ENCODE measurements around the gene TM9SF3. TPM values are rescaled to one million over a fixed set of nuclear protein-coding genes. Genes with fewer than 3 reads are reported as not detected.

Gene TM9SF3
- total and polyA plus RNA-seq, 2 experiments from 2014 or later, result 37.3 to 72.5 TPM

DNA sequence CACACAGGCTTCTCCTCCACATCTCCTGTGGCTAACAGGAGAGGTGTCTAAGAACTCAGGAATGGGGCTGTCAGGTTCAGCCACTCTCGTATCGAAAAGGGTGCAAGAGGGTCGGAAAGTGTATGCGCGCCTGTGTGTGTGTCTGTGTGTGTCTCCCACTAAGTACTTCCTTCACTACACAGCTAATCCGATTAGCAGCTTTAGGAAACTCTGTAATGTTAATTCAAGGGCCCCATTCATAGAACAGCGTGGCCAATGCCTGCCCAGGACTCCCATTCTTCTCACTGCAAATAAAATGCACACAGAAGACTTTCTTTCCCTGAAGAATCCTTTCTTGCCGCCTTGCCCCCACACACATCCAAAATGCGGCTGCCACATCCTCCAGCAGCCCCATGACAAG, 112.9 kb downstream of the TM9SF3 start (continued):
- TF ChIP-seq, protein P1, sequence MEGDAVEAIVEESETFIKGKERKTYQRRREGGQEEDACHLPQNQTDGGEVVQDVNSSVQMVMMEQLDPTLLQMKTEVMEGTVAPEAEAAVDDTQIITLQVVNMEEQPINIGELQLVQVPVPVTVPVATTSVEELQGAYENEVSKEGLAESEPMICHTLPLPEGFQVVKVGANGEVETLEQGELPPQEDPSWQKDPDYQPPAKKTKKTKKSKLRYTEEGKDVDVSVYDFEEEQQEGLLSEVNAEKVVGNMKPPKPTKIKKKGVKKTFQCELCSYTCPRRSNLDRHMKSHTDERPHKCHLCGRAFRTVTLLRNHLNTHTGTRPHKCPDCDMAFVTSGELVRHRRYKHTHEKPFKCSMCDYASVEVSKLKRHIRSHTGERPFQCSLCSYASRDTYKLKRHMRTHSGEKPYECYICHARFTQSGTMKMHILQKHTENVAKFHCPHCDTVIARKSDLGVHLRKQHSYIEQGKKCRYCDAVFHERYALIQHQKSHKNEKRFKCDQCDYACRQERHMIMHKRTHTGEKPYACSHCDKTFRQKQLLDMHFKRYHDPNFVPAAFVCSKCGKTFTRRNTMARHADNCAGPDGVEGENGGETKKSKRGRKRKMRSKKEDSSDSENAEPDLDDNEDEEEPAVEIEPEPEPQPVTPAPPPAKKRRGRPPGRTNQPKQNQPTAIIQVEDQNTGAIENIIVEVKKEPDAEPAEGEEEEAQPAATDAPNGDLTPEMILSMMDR (conservative IDR thresholded peaks at IDR 0.05; ENCODE audit: low read depth in 2 of 2), result no peak
- TF ChIP-seq, protein P2, sequence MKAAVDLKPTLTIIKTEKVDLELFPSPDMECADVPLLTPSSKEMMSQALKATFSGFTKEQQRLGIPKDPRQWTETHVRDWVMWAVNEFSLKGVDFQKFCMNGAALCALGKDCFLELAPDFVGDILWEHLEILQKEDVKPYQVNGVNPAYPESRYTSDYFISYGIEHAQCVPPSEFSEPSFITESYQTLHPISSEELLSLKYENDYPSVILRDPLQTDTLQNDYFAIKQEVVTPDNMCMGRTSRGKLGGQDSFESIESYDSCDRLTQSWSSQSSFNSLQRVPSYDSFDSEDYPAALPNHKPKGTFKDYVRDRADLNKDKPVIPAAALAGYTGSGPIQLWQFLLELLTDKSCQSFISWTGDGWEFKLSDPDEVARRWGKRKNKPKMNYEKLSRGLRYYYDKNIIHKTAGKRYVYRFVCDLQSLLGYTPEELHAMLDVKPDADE (IDR thresholded peaks at IDR 0.05), result no peak
- TF ChIP-seq EZH2phosphoT487 (IDR thresholded peaks at IDR 0.05; ENCODE audit: unreplicated experiment) (no peak), JUNB (IDR thresholded peaks at IDR 0.05; ENCODE audit: unreplicated experiment) (no peak)
- TF ChIP-seq, protein P3, sequence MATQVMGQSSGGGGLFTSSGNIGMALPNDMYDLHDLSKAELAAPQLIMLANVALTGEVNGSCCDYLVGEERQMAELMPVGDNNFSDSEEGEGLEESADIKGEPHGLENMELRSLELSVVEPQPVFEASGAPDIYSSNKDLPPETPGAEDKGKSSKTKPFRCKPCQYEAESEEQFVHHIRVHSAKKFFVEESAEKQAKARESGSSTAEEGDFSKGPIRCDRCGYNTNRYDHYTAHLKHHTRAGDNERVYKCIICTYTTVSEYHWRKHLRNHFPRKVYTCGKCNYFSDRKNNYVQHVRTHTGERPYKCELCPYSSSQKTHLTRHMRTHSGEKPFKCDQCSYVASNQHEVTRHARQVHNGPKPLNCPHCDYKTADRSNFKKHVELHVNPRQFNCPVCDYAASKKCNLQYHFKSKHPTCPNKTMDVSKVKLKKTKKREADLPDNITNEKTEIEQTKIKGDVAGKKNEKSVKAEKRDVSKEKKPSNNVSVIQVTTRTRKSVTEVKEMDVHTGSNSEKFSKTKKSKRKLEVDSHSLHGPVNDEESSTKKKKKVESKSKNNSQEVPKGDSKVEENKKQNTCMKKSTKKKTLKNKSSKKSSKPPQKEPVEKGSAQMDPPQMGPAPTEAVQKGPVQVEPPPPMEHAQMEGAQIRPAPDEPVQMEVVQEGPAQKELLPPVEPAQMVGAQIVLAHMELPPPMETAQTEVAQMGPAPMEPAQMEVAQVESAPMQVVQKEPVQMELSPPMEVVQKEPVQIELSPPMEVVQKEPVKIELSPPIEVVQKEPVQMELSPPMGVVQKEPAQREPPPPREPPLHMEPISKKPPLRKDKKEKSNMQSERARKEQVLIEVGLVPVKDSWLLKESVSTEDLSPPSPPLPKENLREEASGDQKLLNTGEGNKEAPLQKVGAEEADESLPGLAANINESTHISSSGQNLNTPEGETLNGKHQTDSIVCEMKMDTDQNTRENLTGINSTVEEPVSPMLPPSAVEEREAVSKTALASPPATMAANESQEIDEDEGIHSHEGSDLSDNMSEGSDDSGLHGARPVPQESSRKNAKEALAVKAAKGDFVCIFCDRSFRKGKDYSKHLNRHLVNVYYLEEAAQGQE (IDR thresholded peaks at IDR 0.05; ENCODE audit: unreplicated experiment), result no peak

DNA sequence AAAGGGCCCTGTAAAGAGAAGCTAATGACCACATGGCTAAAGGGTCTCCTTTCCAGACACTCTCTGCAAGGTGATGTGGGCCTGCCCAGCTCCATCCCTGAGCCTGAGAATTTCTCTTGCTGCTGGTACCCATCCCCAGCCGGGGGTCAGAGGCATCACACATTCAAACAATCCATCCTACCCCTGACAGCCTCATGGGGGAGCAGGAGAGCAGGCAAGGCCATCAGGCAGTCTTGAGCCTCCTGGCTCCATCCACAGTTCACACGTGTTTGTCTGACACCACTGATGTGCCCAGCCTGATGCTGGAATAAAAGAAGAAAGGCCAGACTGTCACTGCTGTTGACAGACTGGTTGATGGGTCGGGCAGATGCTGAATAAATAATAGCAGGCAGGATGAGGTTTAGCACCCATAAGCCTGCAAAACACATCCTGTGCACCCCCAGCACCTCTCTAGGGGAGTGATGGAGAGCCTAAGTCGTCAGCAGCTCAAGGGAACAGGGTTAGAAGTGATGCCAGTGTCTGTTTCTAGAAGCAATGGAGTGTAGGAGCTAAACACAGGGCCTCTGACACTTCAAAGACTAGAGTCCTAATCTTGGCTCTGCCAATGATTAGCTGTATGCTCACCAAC, 116.6 kb downstream of the TM9SF3 start:
- ATAC-seq, result peak; percentile 97
- no peak overlapping the region for H3K4me3 ChIP-seq
- Mint-ChIP-seq H3K27me3 (ENCODE audit: insufficient read depth, low read depth, poor library complexity) (no peaks in the 10 kb centered on the region), H3K9me3 (peaks cover 3% of the 10 kb centered on the region; the same call in 1 of the 3 replicates), H3K27ac (no peak overlapping the region), H3K4me3 (no peak overlapping the region), H3K36me3 (ENCODE audit: low read depth) (peaks cover 3% of the 10 kb centered on the region; the same call in 1 of the 3 replicates), H3K4me1 (peaks cover 32% of the 10 kb centered on the region)
- H2AFZ ChIP-seq, result no peak overlapping the region
- peak; percentile 83 for DNase-seq (ENCODE audit: low spot score)
- no peaks in the 10 kb centered on the region for H3K9me2 ChIP-seq (ENCODE audit: insufficient read depth)
- H3K4me2 ChIP-seq, result no peak overlapping the region
- H3K27ac ChIP-seq (ENCODE audit: low read depth), result no peak overlapping the region
- H3K79me2 ChIP-seq (replicated peaks; ENCODE audit: insufficient read depth), result no peaks in the 10 kb centered on the region
- peaks cover 13% of the 10 kb centered on the region; the same call in 1 of the 2 replicates for H3K4me1 ChIP-seq (ENCODE audit: insufficient read depth)
- no peaks in the 10 kb centered on the region for H3K36me3 ChIP-seq (ENCODE audit: insufficient read depth)
- no peaks in the 10 kb centered on the region for H3K27me3 ChIP-seq (ENCODE audit: insufficient read depth)
- no peaks in the 10 kb centered on the region for H4K20me1 ChIP-seq (replicated peaks; ENCODE audit: insufficient read depth)
- no peaks in the 10 kb centered on the region for H3F3A ChIP-seq (replicated peaks; ENCODE audit: low read depth)
- TF ChIP-seq CREB1 (CRISPR knock-in tag; IDR thresholded peaks at IDR 0.05; ENCODE audit: low read depth), result 0 out of 2 replicates have a peak, but pooled peaks have one; percentile 20
- TF ChIP-seq, protein P1 (conservative IDR thresholded peaks at IDR 0.05; ENCODE audit: low read depth in 2 of 2), result peak; percentile 67 to 87
- TF ChIP-seq, protein P2 (IDR thresholded peaks at IDR 0.05), result no peak
- TF ChIP-seq STAT1 (IDR thresholded peaks at IDR 0.05; ENCODE audit: unreplicated experiment), result no peak
- TF ChIP-seq, protein P3 (IDR thresholded peaks at IDR 0.05; ENCODE audit: unreplicated experiment), result no peak

All from GM23338 (cell line).